HEK293 (cell line): ENCODE data around the gene BRMS1.
"Not testable (repeated sequence)": the region's sequence is repeated elsewhere in the genome, so short reads cannot be mapped to it uniquely, and the experiment has no call there.

Experiments
- CTCF ChIA-PET: fragments of 350-600 bp; formaldehyde crosslinking; extraction: SDS; loops from one replicate; lab custom pipeline; 2021; ENCODE audit warnings: antibody characterized with exemption; lab: Yijun Ruan, JAX
- POLR2A ChIA-PET: fragments of 300-600 bp; formaldehyde crosslinking; extraction: SDS; loops from one replicate; lab custom pipeline; 2020; ENCODE audit warnings: antibody characterized with exemption, inconsistent platforms; lab: Yijun Ruan, JAX
- H3K27ac ChIP-seq: fragments of 200-500 bp; sonication (Bioruptor generic); 2 replicates; pipeline ENCODE4 v1.5.1; 2014; ENCODE audit warnings: low read depth, low read length, control low read depth, inconsistent platforms; ENCODE audit errors: extremely low read depth
- H3K36me3 ChIP-seq, 2 experiments: fragments of 200-500 bp in 1 of 2; sonication (Bioruptor generic) in 1 of 2; 1 replicate in 1 of 2; 2 replicates in 1 of 2; pipeline ENCODE4 v1.5.1; 2014 to 2017; ENCODE audit warnings: inconsistent platforms in 2 of 2, low read length in 2 of 2; ENCODE audit not compliant: control insufficient read depth in 2 of 2, insufficient read depth in 1 of 2
- H3K4me1 ChIP-seq: fragments of 200-500 bp; sonication (Bioruptor generic); 2 replicates; pipeline ENCODE4 v1.5.1; 2014; ENCODE audit warnings: mild to moderate bottlenecking, low read length, inconsistent platforms; ENCODE audit not compliant: control insufficient read depth, insufficient read depth
- H3K4me3 ChIP-seq: 2 replicates; pipeline ENCODE4 v1.5.1; 2011; ENCODE audit warnings: low read depth, mild to moderate bottlenecking, control low read depth, low read length, moderate library complexity
- H3K9me3 ChIP-seq: fragments of 200-500 bp; sonication (Bioruptor generic); 2 replicates; pipeline ENCODE4 v1.5.1; 2014; ENCODE audit warnings: low read depth, low read length, inconsistent platforms; ENCODE audit not compliant: control insufficient read depth, insufficient read depth
- EGR2 ChIP-seq: fragments of 450-650 bp; formaldehyde crosslinking; IDR thresholded peaks from 2 replicates; pipeline ENCODE4 v1.5.1; 2016; ENCODE audit warnings: low read depth, missing biosample characterization, missing genetic modification characterization
- HOXA7 ChIP-seq: sonication (generic); formaldehyde crosslinking; IDR thresholded peaks from 2 replicates; pipeline ENCODE4 v1.8.1; 2022; ENCODE audit warnings: missing genetic modification reagents, borderline replicate concordance
- OSR2 ChIP-seq: fragments of 450-650 bp; formaldehyde crosslinking; IDR thresholded peaks from 2 replicates; pipeline ENCODE4 v1.5.1; 2016; ENCODE audit warnings: missing biosample characterization, missing genetic modification characterization
- TRIM28 ChIP-seq: IDR thresholded peaks from 2 replicates; pipeline ENCODE4 v1.6.1; 2011; ENCODE audit warnings: low read length, control low read depth, borderline replicate concordance
- ZBTB17 ChIP-seq: fragments of 450-650 bp; formaldehyde crosslinking; IDR thresholded peaks from 2 replicates; pipeline ENCODE4 v1.5.1; 2016; ENCODE audit warnings: missing biosample characterization, missing genetic modification characterization
- ZEB2 ChIP-seq: fragments of 450-650 bp; formaldehyde crosslinking; IDR thresholded peaks from 2 replicates; pipeline ENCODE4 v1.5.1; 2016; ENCODE audit warnings: missing biosample characterization, missing genetic modification characterization
- ZNF121 ChIP-seq: fragments of 450-650 bp; formaldehyde crosslinking; IDR thresholded peaks from 2 replicates; pipeline ENCODE4 v1.5.1; 2016; ENCODE audit warnings: missing biosample characterization, missing genetic modification characterization
- ZNF394 ChIP-seq: fragments of 450-650 bp; formaldehyde crosslinking; IDR thresholded peaks from 2 replicates; pipeline ENCODE4 v1.5.1; 2016; ENCODE audit warnings: missing biosample characterization, missing genetic modification characterization, mild to moderate bottlenecking, moderate library complexity, borderline replicate concordance
- ZNF600 ChIP-seq: fragments of 450-650 bp; formaldehyde crosslinking; IDR thresholded peaks from 2 replicates; pipeline ENCODE4 v1.5.1; 2016; ENCODE audit warnings: missing biosample characterization, missing genetic modification characterization
- ZNF654 ChIP-seq: fragments of 450-650 bp; formaldehyde crosslinking; IDR thresholded peaks from 2 replicates; pipeline ENCODE4 v1.5.1; 2016; ENCODE audit warnings: low read depth, missing biosample characterization, missing genetic modification characterization
- ZNF830 ChIP-seq: fragments of 450-650 bp; IDR thresholded peaks from 2 replicates; pipeline ENCODE4 v1.5.0; 2018; ENCODE audit warnings: missing biosample characterization, missing genetic modification characterization, low read depth, mild to moderate bottlenecking, moderate library complexity
- TF ChIP-seq, protein P1 (sequence below): fragments of 450-650 bp; formaldehyde crosslinking; IDR thresholded peaks from 2 replicates; pipeline ENCODE4 v1.5.1; 2016; ENCODE audit warnings: missing biosample characterization, missing genetic modification characterization
- TF ChIP-seq, protein P2 (sequence below): fragments of 450-650 bp; IDR thresholded peaks from 2 replicates; pipeline ENCODE4 v1.5.1; 2018; ENCODE audit warnings: missing biosample characterization, missing genetic modification characterization
- TF ChIP-seq, protein P3 (sequence below): fragments of 450-650 bp; IDR thresholded peaks from 2 replicates; pipeline ENCODE4 v1.5.1; 2018; ENCODE audit warnings: missing biosample characterization, mild to moderate bottlenecking, missing genetic modification characterization

Gene BRMS1

DNA sequence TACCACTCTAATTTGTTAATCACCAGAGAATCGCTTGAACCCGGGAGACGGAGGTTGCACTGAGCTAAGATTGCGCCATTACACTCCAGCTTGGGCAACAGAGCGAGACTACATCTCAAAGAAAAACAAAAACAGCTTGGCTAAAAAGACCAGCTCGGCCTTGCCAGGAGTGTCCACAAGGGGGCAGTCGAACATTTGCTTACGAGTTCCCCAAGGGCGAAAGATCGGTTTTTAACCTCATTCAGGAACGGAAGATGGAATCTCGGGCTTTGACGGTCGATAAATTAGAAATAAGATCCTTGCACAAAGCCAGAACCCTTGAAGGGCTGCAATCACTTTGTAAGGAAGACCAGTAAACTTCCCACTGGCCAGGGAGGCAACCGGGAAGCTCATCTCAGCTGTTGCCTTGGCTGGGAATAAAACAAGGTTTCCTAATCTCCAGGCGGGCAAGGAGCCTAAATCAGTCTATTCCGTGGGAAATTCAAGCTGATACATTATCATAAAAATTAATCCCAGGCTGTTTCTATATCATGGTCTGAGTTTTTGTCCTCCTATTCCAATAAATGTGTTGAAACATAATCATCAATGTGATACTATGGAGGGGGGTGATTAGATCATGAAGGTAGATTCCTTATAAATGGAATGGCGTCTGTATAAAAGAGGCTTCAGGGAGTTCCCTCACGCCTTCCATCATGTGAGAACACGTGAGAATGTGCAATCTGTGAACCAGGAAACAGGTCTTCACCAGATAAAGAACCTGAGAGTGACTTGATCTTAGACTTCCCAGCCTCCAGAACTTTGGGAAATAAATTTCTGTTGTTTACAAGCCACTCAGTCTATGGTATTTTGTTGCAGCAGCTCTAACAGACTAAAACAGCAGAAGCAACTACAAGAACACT is 41.5 kb upstream of the BRMS1 start:
- no peaks in the 10 kb centered on the region for H3K9me3 ChIP-seq
- no peak overlapping the region for H3K27ac ChIP-seq
- TF ChIP-seq ZBTB17 (peak; percentile 73), ZNF654 (tag by site-specific recombination) (peak; percentile 63), ZEB2 (peak; percentile 40; the same call in 1 of the 2 replicates), TRIM28 (0 out of 2 replicates have a peak, but pooled peaks have one; percentile 29), ZNF830 (tag by site-specific recombination) (no peak), ZNF121 (peak; percentile 78), HOXA7 (CRISPR knock-in tag) (no peak)
- TF ChIP-seq, protein P1, sequence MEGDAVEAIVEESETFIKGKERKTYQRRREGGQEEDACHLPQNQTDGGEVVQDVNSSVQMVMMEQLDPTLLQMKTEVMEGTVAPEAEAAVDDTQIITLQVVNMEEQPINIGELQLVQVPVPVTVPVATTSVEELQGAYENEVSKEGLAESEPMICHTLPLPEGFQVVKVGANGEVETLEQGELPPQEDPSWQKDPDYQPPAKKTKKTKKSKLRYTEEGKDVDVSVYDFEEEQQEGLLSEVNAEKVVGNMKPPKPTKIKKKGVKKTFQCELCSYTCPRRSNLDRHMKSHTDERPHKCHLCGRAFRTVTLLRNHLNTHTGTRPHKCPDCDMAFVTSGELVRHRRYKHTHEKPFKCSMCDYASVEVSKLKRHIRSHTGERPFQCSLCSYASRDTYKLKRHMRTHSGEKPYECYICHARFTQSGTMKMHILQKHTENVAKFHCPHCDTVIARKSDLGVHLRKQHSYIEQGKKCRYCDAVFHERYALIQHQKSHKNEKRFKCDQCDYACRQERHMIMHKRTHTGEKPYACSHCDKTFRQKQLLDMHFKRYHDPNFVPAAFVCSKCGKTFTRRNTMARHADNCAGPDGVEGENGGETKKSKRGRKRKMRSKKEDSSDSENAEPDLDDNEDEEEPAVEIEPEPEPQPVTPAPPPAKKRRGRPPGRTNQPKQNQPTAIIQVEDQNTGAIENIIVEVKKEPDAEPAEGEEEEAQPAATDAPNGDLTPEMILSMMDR (tag by site-specific recombination), result peak; percentile 50
- TF ChIP-seq, protein P2, sequence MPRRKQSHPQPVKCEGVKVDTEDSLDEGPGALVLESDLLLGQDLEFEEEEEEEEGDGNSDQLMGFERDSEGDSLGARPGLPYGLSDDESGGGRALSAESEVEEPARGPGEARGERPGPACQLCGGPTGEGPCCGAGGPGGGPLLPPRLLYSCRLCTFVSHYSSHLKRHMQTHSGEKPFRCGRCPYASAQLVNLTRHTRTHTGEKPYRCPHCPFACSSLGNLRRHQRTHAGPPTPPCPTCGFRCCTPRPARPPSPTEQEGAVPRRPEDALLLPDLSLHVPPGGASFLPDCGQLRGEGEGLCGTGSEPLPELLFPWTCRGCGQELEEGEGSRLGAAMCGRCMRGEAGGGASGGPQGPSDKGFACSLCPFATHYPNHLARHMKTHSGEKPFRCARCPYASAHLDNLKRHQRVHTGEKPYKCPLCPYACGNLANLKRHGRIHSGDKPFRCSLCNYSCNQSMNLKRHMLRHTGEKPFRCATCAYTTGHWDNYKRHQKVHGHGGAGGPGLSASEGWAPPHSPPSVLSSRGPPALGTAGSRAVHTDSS (tag by site-specific recombination), result no peak
- no peak overlapping the region for H3K4me3 ChIP-seq
- H3K36me3 ChIP-seq, result no peaks in the 10 kb centered on the region
- ChIA-PET POLR2A (interaction anchor here (0.7 to 2.3 kb wide), 4 partner anchors 14 to 74 kb away, joined by 3 to 11 read pairs (median 6); partner anchors contain the start of genes MRPL11 and SLC29A2), CTCF (interaction anchor here (0.6 to 6.1 kb wide), 44 partner anchors 9 to 1228 kb away, joined by 3 to 58 read pairs (median 4); partner anchors contain the start of genes B4GAT1, BRMS1, DPP3 and MRPL11)
- no peaks in the 10 kb centered on the region for H3K4me1 ChIP-seq

DNA sequence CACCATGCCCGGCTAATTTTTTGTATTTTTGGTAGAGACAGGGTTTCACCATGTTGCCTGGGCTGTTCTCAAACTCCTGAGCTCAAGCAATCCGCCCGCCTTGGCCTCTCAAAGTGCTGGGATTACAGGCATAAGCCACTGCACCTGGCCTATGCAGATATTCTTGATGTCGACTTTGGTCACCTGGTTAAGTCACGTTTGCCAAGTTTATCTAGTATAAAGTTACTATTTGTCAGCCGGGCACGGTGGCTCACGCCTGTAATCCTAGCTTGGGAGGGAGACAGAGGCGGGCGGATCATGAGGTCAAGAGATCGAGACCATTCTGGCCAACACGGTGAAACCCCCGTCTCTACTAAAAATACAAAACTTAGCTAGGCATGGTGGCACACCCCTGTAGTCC is 39.4 kb upstream of the BRMS1 start:
- ChIA-PET POLR2A (interaction anchor here (0.9 to 2.3 kb wide), 2 partner anchors 12 to 72 kb away, joined by 11 to 14 read pairs; no protein-coding TSS in a partner anchor), CTCF (interaction anchor here (0.5 to 6.1 kb wide), 9 partner anchors 10 to 1583 kb away, joined by 3 to 58 read pairs (median 4); no protein-coding TSS in a partner anchor)
- H3K4me3 ChIP-seq, H3K27ac ChIP-seq, H3K4me1 ChIP-seq, H3K9me3 ChIP-seq, H3K36me3 ChIP-seq: not testable (repeated sequence)

DNA sequence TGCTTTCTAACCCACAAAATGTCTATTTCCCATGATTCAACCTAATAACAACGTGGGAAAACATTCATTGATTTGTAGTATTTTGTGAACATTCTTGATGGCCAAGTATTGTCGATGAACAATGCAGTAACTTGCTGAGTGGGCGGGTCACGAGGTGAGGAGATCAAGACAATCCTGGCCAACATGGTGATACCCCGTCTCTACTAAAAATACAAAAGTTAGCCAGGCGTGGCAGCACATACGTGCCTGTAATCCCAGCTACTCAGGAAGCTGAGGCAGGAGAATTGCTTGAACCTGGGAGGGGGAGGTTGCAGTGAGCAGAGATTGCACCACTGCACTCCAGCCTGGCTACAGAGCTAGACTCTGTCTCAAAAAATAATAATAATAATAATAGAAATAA is 35.4 kb upstream of the BRMS1 start:
- CTCF ChIA-PET, result interaction anchor here (1.1 to 2.2 kb wide), 4 partner anchors 8 to 69 kb away, joined by 3 to 17 read pairs (median 6); no protein-coding TSS in a partner anchor
- H3K27ac ChIP-seq, H3K9me3 ChIP-seq, H3K4me3 ChIP-seq, H3K36me3 ChIP-seq, H3K4me1 ChIP-seq: not testable (repeated sequence)
- TF ChIP-seq ZNF600 (tag by site-specific recombination), result peak; percentile 65; the same call in 1 of the 2 replicates
- 0 out of 2 replicates have a peak, but pooled peaks have one; percentile 11 for TF ChIP-seq EGR2
- peak; percentile 95 for TF ChIP-seq OSR2 (tag by site-specific recombination)
- TF ChIP-seq, protein P3, sequence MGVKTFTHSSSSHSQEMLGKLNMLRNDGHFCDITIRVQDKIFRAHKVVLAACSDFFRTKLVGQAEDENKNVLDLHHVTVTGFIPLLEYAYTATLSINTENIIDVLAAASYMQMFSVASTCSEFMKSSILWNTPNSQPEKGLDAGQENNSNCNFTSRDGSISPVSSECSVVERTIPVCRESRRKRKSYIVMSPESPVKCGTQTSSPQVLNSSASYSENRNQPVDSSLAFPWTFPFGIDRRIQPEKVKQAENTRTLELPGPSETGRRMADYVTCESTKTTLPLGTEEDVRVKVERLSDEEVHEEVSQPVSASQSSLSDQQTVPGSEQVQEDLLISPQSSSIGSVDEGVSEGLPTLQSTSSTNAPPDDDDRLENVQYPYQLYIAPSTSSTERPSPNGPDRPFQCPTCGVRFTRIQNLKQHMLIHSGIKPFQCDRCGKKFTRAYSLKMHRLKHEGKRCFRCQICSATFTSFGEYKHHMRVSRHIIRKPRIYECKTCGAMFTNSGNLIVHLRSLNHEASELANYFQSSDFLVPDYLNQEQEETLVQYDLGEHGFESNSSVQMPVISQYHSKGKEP (tag by site-specific recombination), result 0 out of 2 replicates have a peak, but pooled peaks have one; percentile 9
- peak; percentile 61; the same call in 1 of the 2 replicates for TF ChIP-seq ZNF394 (tag by site-specific recombination)
- POLR2A ChIA-PET, result interaction anchor here (1.1 kb wide), 1 partner anchor 8 kb away, joined by 7 read pairs; the partner anchor contains the start of gene SLC29A2
